NCI-H187 treated with DMSO at 0.1 percent for 48 hours (cell line): Measurements from ENCODE around the gene SPTB.

Experiments
- DNase-seq: peaks from one replicate; lab custom pipeline; 2025; lab: John Stamatoyannopoulos, UW

Gene SPTB

GRCh38 chr14:64885559-64885958 lies 5.9 kb upstream of the SPTB start:
- DNase-seq: no peak

GRCh38 chr14:64880221-64881121 lies 764 bp upstream of the SPTB start:
- DNase-seq: no peak

GRCh38 chr14:64878837-64879634 lies 671 bp downstream of the SPTB start:
- DNase-seq: peak; percentile 51

- no peak for DNase-seq
These were observed 1.9 kb downstream of the SPTB start for GRCh38 chr14:64877846-64878245.

GRCh38 chr14:64875350-64875749 lies 4.4 kb downstream of the SPTB start:
- DNase-seq: no peak

GRCh38 chr14:64873506-64874219 lies 6.0 kb downstream of the SPTB start:
- DNase-seq: no peak

GRCh38 chr14:64871344-64871743 lies 8.4 kb downstream of the SPTB start:
- no peak for DNase-seq

GRCh38 chr14:64870160-64870559 lies 9.5 kb downstream of the SPTB start:
- no peak for DNase-seq

- no peak for DNase-seq
These were observed 10.9 kb downstream of the SPTB start for GRCh38 chr14:64868841-64869240.

- DNase-seq: no peak
These were observed 11.3 kb downstream of the SPTB start for GRCh38 chr14:64868379-64868778.

- no peak for DNase-seq
These were observed 12.5 kb downstream of the SPTB start for GRCh38 chr14:64867182-64867581.

- no peak for DNase-seq
These were observed 13.7 kb downstream of the SPTB start for GRCh38 chr14:64865992-64866391.

- DNase-seq: no peak
These were observed 14.6 kb downstream of the SPTB start for GRCh38 chr14:64865109-64865508.

- no peak for DNase-seq
These were observed 15.4 kb downstream of the SPTB start for GRCh38 chr14:64864258-64864657.

GRCh38 chr14:64861916-64862315 lies 17.8 kb downstream of the SPTB start:
- no peak for DNase-seq

GRCh38 chr14:64860039-64860438 lies 19.7 kb downstream of the SPTB start:
- no peak for DNase-seq

- no peak for DNase-seq
These were observed 21.5 kb downstream of the SPTB start for GRCh38 chr14:64857979-64858744.

GRCh38 chr14:64856529-64857445 lies 22.9 kb downstream of the SPTB start:
- DNase-seq: no peak

- DNase-seq: peak; percentile 58
These were observed 23.8 kb downstream of the SPTB start for GRCh38 chr14:64855721-64856528.
